Uterus (tissue), 2 donors: ENCODE data around the gene KIFC1.

Experiments used
- POLR2A ChIP-seq, 2 donors: fragments of 450-650 bp; IDR thresholded peaks; one replicate each; pipeline ENCODE4 v1.6.1; 2016; ENCODE audit warnings: antibody characterized with exemption in 2 of 2, mild to moderate bottlenecking in 1 of 2, moderate library complexity in 1 of 2
- TF ChIP-seq, protein P1 (sequence below), 4 experiments: fragments of 200-600 bp in 2 of 4; fragments of 450-650 bp in 2 of 4; sonication (generic) in 2 of 4; IDR thresholded peaks; one replicate each; pipeline ENCODE4 v1.5.1; 2016 to 2019; ENCODE audit warnings: antibody characterized with exemption in 4 of 4, mild to moderate bottlenecking in 2 of 4, moderate library complexity in 1 of 4

GRCh38 chr6:33392595-33392948 is 949 bp downstream of the KIFC1 start:
- TF ChIP-seq, protein P1, sequence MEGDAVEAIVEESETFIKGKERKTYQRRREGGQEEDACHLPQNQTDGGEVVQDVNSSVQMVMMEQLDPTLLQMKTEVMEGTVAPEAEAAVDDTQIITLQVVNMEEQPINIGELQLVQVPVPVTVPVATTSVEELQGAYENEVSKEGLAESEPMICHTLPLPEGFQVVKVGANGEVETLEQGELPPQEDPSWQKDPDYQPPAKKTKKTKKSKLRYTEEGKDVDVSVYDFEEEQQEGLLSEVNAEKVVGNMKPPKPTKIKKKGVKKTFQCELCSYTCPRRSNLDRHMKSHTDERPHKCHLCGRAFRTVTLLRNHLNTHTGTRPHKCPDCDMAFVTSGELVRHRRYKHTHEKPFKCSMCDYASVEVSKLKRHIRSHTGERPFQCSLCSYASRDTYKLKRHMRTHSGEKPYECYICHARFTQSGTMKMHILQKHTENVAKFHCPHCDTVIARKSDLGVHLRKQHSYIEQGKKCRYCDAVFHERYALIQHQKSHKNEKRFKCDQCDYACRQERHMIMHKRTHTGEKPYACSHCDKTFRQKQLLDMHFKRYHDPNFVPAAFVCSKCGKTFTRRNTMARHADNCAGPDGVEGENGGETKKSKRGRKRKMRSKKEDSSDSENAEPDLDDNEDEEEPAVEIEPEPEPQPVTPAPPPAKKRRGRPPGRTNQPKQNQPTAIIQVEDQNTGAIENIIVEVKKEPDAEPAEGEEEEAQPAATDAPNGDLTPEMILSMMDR (IDR thresholded peaks at IDR 0.05): no peak
- no peak for TF ChIP-seq POLR2A (IDR thresholded peaks at IDR 0.05)
